K562 (cell line): ENCODE data around the gene PLA2G4A. TPM values are rescaled to one million over a fixed set of nuclear protein-coding genes. Genes with fewer than 3 reads are reported as not detected.

Experiments used
- ATAC-seq: fragments of 200-7000 bp; cut with Tn5 transposase; 3 replicates; pipeline ENCODE4 v1.9.1; 2020; ENCODE audit warnings: moderate library complexity
- BruUV-seq: library from RNA; stranded (reverse); fragments of 400-500 nt; replicated peaks from 2 replicates; lab custom pipeline; 2021; lab: Mats Ljungman, UMichigan
- CTCF ChIA-PET: fragments of 300-600 bp; formaldehyde crosslinking; extraction: SDS; loops from one replicate; lab custom pipeline; 2021; ENCODE audit warnings: low intra/inter-chr PET ratio; lab: Yijun Ruan, JAX
- POLR2A ChIA-PET: fragments of 300-600, 350-650 bp; sonication (Branson Sonifier 250); formaldehyde crosslinking; extraction: SDS; loops from one replicate; lab custom pipeline; 2021; ENCODE audit warnings: antibody characterized with exemption, inconsistent platforms; lab: Yijun Ruan, JAX
- DNase-seq, 4 experiments: peaks; one replicate each; pipeline versions ENCODE4 v3.0.0 to v3.0.0-alpha.2; 2011 to 2018; ENCODE audit warnings: low spot score in 3 of 4, mixed read lengths in 3 of 4; ENCODE audit errors: extremely low read depth in 1 of 4
- FAIRE-seq: peaks from 2 replicates; lab custom pipeline; 2011; peaks lifted over from hg19 to GRCh38; lab: Jason Lieb, UNC
- H2AFZ ChIP-seq: 2 replicates; pipeline ENCODE4 v1.6.0; 2011; ENCODE audit warnings: low read depth, low read length, control low read depth, inconsistent platforms
- H3K27ac ChIP-seq: fragments of 200-600 bp; 3 replicates; pipeline ENCODE4 v1.8.0; 2011; ENCODE audit warnings: low read depth, mild to moderate bottlenecking, control low read depth, inconsistent platforms, low read length, moderate library complexity, mixed read lengths; ENCODE audit errors: extremely low read depth
- H3K27me3 ChIP-seq, 2 experiments: fragments of 300-600 bp in 1 of 2; 2 replicates in 1 of 2; 3 replicates in 1 of 2; pipeline versions ENCODE4 v1.6.0 to v1.8.0; 2011; ENCODE audit warnings: inconsistent platforms in 2 of 2, low read length in 2 of 2, mild to moderate bottlenecking in 1 of 2, mixed read lengths in 1 of 2, moderate library complexity in 1 of 2; ENCODE audit not compliant: control insufficient read depth in 2 of 2, insufficient read depth in 2 of 2
- H3K36me3 ChIP-seq: fragments of 300-600 bp; 3 replicates; pipeline ENCODE4 v1.8.0; 2011; ENCODE audit warnings: mild to moderate bottlenecking, low read length, inconsistent platforms; ENCODE audit not compliant: control insufficient read depth, insufficient read depth
- H3K4me1 ChIP-seq, 2 experiments: fragments of 200-600 bp in 1 of 2; replicated peaks in 1 of 2; 2 replicates in 1 of 2; 3 replicates in 1 of 2; pipeline versions ENCODE4 v1.5.1 to v1.8.0; 2011; ENCODE audit warnings: inconsistent platforms in 2 of 2, low read length in 2 of 2, mild to moderate bottlenecking in 1 of 2, mixed read lengths in 1 of 2, moderate library complexity in 1 of 2; ENCODE audit not compliant: control insufficient read depth in 2 of 2, insufficient read depth in 2 of 2
- H3K4me2 ChIP-seq: 2 replicates; pipeline ENCODE4 v1.6.1; 2011; ENCODE audit warnings: low read length, control low read depth, inconsistent platforms, mixed read lengths; ENCODE audit not compliant: insufficient read depth
- H3K4me3 ChIP-seq: fragments of 200-600 bp; sonication (generic), shearing (Covaris generic); 2 replicates; pipeline ENCODE4 v1.5.1; 2016; ENCODE audit warnings: control low read depth, inconsistent platforms
- H3K79me2 ChIP-seq: fragments of 200-600 bp; 3 replicates; pipeline ENCODE4 v1.8.0; 2011; ENCODE audit warnings: low read length, inconsistent platforms; ENCODE audit not compliant: control insufficient read depth, insufficient read depth
- H3K9ac ChIP-seq, 2 experiments: 2 replicates each; pipeline versions ENCODE4 v1.6.0 to v1.6.1; 2011; ENCODE audit warnings: low read depth in 2 of 2, low read length in 2 of 2, control low read depth in 1 of 2, inconsistent platforms in 1 of 2, mild to moderate bottlenecking in 1 of 2, mixed read lengths in 1 of 2; ENCODE audit not compliant: insufficient read depth in 1 of 2
- H3K9me1 ChIP-seq: one replicate; pipeline ENCODE4 v1.6.0; 2011; ENCODE audit warnings: inconsistent platforms, mild to moderate bottlenecking, low read length, moderate library complexity; ENCODE audit not compliant: control insufficient read depth, insufficient read depth
- H3K9me3 ChIP-seq: replicated peaks from 2 replicates; pipeline ENCODE4 v1.5.1; 2011; ENCODE audit warnings: low read depth, low read length, inconsistent platforms; ENCODE audit not compliant: control insufficient read depth, insufficient read depth
- H4K20me1 ChIP-seq: replicated peaks from 2 replicates; pipeline ENCODE4 v1.6.1; 2011; ENCODE audit warnings: low read length, inconsistent platforms, mixed read lengths; ENCODE audit not compliant: control insufficient read depth, insufficient read depth
- CBFA2T3 ChIP-seq: fragments of 450-650 bp; IDR thresholded peaks from 2 replicates; pipeline ENCODE4 v1.6.1; 2017
- CREM ChIP-seq: IDR thresholded peaks from 2 replicates; pipeline ENCODE4 v1.6.1; 2014; ENCODE audit warnings: antibody characterized with exemption, low read depth
- GABPB1 ChIP-seq: sonication (generic); formaldehyde crosslinking; IDR thresholded peaks from 2 replicates; pipeline ENCODE4 v1.8.0; 2022; ENCODE audit warnings: mild to moderate bottlenecking, missing genetic modification reagents
- HMG20A ChIP-seq: fragments of 450-650 bp; formaldehyde crosslinking; conservative IDR thresholded peaks from 2 replicates; pipeline ENCODE4 v1.4.0; 2020; ENCODE audit warnings: mild to moderate bottlenecking, mixed read lengths
- HNRNPUL1 ChIP-seq: fragments of 200-400 bp; formaldehyde crosslinking; IDR thresholded peaks from 2 replicates; pipeline ENCODE4 v1.6.1; 2017; ENCODE audit warnings: low read length
- KAT7 ChIP-seq: sonication (generic); formaldehyde crosslinking; IDR thresholded peaks from 2 replicates; pipeline ENCODE4 v1.8.0; 2022; ENCODE audit warnings: missing genetic modification reagents, mild to moderate bottlenecking, borderline replicate concordance
- KHSRP ChIP-seq: fragments of 450-650 bp; IDR thresholded peaks from 2 replicates; pipeline ENCODE4 v1.6.1; 2017
- NR2C1 ChIP-seq, 2 experiments: fragments of 450-650 bp; IDR thresholded peaks; 2 replicates each; pipeline ENCODE4 v1.6.1; 2017; ENCODE audit warnings: mild to moderate bottlenecking in 2 of 2, antibody characterized with exemption in 1 of 2, inconsistent platforms in 1 of 2, missing compliant biosample characterization in 1 of 2, missing genetic modification characterization in 1 of 2
- STAT5A ChIP-seq: IDR thresholded peaks from 2 replicates; pipeline ENCODE4 v1.6.1; 2012; ENCODE audit warnings: low read length, inconsistent platforms, borderline replicate concordance
- TSC22D4 ChIP-seq: fragments of 450-650 bp; IDR thresholded peaks from 2 replicates; pipeline ENCODE4 v1.6.1; 2016; ENCODE audit warnings: missing genetic modification characterization, missing biosample characterization, control low read depth
- TSHZ1 ChIP-seq: fragments of 250-450 bp; sonication (Bioruptor Pico); IDR thresholded peaks from 2 replicates; pipeline ENCODE4 v1.4.0; 2020; ENCODE audit warnings: mild to moderate bottlenecking, moderate library complexity
- ZBTB43 ChIP-seq: sonication (generic); formaldehyde crosslinking; IDR thresholded peaks from 2 replicates; pipeline ENCODE4 v1.8.0; 2023; ENCODE audit warnings: mild to moderate bottlenecking, missing genetic modification reagents
- ZBTB8A ChIP-seq: fragments of 450-650 bp; IDR thresholded peaks from 2 replicates; pipeline ENCODE4 v1.6.1; 2018; ENCODE audit warnings: mild to moderate bottlenecking, moderate library complexity; ENCODE audit not compliant: partially characterized antibody
- ZNF12 ChIP-seq: sonication (generic); formaldehyde crosslinking; IDR thresholded peaks from 2 replicates; pipeline ENCODE4 v1.4.0; 2020; ENCODE audit warnings: mild to moderate bottlenecking, missing genetic modification reagents
- in situ Hi-C: fragments of 300-500 bp; cut with MboI; formaldehyde crosslinking; loops from 4 replicates; pipeline ENCODE4 v1.15.0; 2018; ENCODE audit warnings: inconsistent platforms, mixed read lengths
- intact Hi-C: fragments of 100-400 bp; cut with micrococcal nuclease; formaldehyde crosslinking; loops from 2 replicates; pipeline ENCODE4 v1.14.2; 2022
- polyA plus RNA-seq, 8 experiments: library from polyadenylated mRNA; depleted of rRNA in 4 of 8; stranded (reverse) in 5 of 8; unstranded in 3 of 8; fragments of >200 nt; fragmentation: Nextera tagmentation in 2 of 8; fragmentation: Illumina TruSeq in 1 of 8; extraction: Ambion mirVana in 2 of 8; extraction: Trizol in 1 of 8; gene quantifications; 2 replicates each; pipeline versions ENCODE4 v1.2.1 to v1.2.3, GENCODE V29; 2011 to 2014; ENCODE audit warnings: inconsistent platforms in 1 of 8, missing spikeins in 1 of 8
- total RNA-seq, 7 experiments: library from RNA; depleted of rRNA in 6 of 7; stranded (reverse); fragments of >200 nt in 6 of 7; fragmentation: Illumina TruSeq in 2 of 7; extraction: Trizol in 2 of 7; gene quantifications; 2 replicates each; pipeline versions ENCODE4 v1.2.1 to v1.2.3, GENCODE V29; 2011 to 2021; ENCODE audit warnings: low replicate concordance in 1 of 7

The PLA2G4A gene
- total and polyA plus RNA-seq, 9 of the 15 experiments (the other 6 are each of a cell fraction or from before 2014, with no cell fraction given) = 0.04 to 0.71 (median 0.22) TPM; not detected in 4

- no peaks in the 10 kb centered on the region for H3K36me3 ChIP-seq
- H3K9ac ChIP-seq = no peak overlapping the region
- no peaks in the 10 kb centered on the region for H3K4me1 ChIP-seq
- no peaks in the 10 kb centered on the region for H3K79me2 ChIP-seq
- CTCF ChIA-PET = no interaction called here
- no peak for DNase-seq
- no peak for TF ChIP-seq HNRNPUL1
- TF ChIP-seq ZBTB8A = no peak
- no peak for TF ChIP-seq TSHZ1 (CRISPR knock-in tag)
- no peak for TF ChIP-seq CREM
- TF ChIP-seq KHSRP = no peak
- no peak for TF ChIP-seq TSC22D4 (tag)
- TF ChIP-seq KAT7 = no peak
- no peak for TF ChIP-seq STAT5A
- TF ChIP-seq HMG20A (CRISPR knock-in tag) = no peak
- TF ChIP-seq ZBTB43 (CRISPR knock-in tag) = no peak
- no peak for TF ChIP-seq NR2C1 (IDR thresholded peaks at IDR 0.05)
- TF ChIP-seq NR2C1 (tag; IDR thresholded peaks at IDR 0.05) = no peak
- no peak for TF ChIP-seq ZNF12
- TF ChIP-seq GABPB1 = no peak
- TF ChIP-seq CBFA2T3 = no peak
- no peak overlapping the region for H2AFZ ChIP-seq
- H3K9me1 ChIP-seq = no peaks in the 10 kb centered on the region
- no peaks in the 10 kb centered on the region for H3K9me3 ChIP-seq
- POLR2A ChIA-PET = no interaction called here
- BruUV-seq = no TSS peak
- intact Hi-C loops = no loop called here
- FAIRE-seq = no peak
- no peaks in the 10 kb centered on the region for H3K27me3 ChIP-seq
- H3K4me3 ChIP-seq = no peak overlapping the region
- no peak overlapping the region for H3K27ac ChIP-seq
- in situ Hi-C loops = no loop called here
- no peak overlapping the region for H3K4me2 ChIP-seq
- H4K20me1 ChIP-seq = no peaks in the 10 kb centered on the region
- no peak for ATAC-seq
Measured at GRCh38 chr1:186965847-186966246, 137.1 kb downstream of the PLA2G4A start.
